HEK293T (cell line): ENCODE data around the gene MPND.

Source experiments
- CTCF ChIA-PET: fragments of 350-600 bp; formaldehyde crosslinking; extraction: SDS; loops from one replicate; lab custom pipeline; 2021; ENCODE audit warnings: antibody characterized with exemption, inconsistent platforms; lab: Yijun Ruan, JAX
- POLR2A ChIA-PET: fragments of 350-600 bp; formaldehyde crosslinking; extraction: SDS; loops from one replicate; lab custom pipeline; 2020; ENCODE audit warnings: antibody characterized with exemption, inconsistent platforms; lab: Yijun Ruan, JAX
- DNase-seq: peaks from one replicate; pipeline ENCODE4 v3.0.0; 2012; ENCODE audit warnings: mixed read lengths; ENCODE audit errors: extremely low spot score
- ARNT ChIP-seq: fragments of 450-650 bp; IDR thresholded peaks from 2 replicates; pipeline ENCODE4 v1.6.1; 2017; ENCODE audit warnings: mild to moderate bottlenecking
- BHLHE40 ChIP-seq: fragments of 450-650 bp; IDR thresholded peaks from 2 replicates; pipeline ENCODE4 v1.6.1; 2016; ENCODE audit warnings: mild to moderate bottlenecking, moderate library complexity, borderline replicate concordance
- CTBP1 ChIP-seq: fragments of 450-650 bp; IDR thresholded peaks from 2 replicates; pipeline ENCODE4 v1.6.1; 2016; ENCODE audit warnings: borderline replicate concordance
- ELF4 ChIP-seq: fragments of 450-650 bp; IDR thresholded peaks from 2 replicates; pipeline ENCODE4 v1.6.1; 2017; ENCODE audit warnings: antibody characterized with exemption
- FOXA1 ChIP-seq: fragments of 450-650 bp; IDR thresholded peaks from 2 replicates; pipeline ENCODE4 v1.6.1; 2016; ENCODE audit warnings: mild to moderate bottlenecking
- FOXK2 ChIP-seq: fragments of 450-650 bp; IDR thresholded peaks from 2 replicates; pipeline ENCODE4 v1.6.1; 2016; ENCODE audit warnings: mild to moderate bottlenecking
- FOXM1 ChIP-seq: fragments of 450-650 bp; IDR thresholded peaks from 2 replicates; pipeline ENCODE4 v1.6.1; 2017; ENCODE audit warnings: mild to moderate bottlenecking, borderline replicate concordance
- HDGF ChIP-seq: fragments of 450-650 bp; IDR thresholded peaks from 2 replicates; pipeline ENCODE4 v1.6.1; 2017; ENCODE audit warnings: antibody characterized with exemption, borderline replicate concordance
- L3MBTL2 ChIP-seq: fragments of 450-650 bp; conservative IDR thresholded peaks from 2 replicates; pipeline ENCODE4 v1.6.1; 2016; ENCODE audit warnings: mild to moderate bottlenecking
- NFRKB ChIP-seq: fragments of 450-650 bp; IDR thresholded peaks from 2 replicates; pipeline ENCODE4 v1.6.1; 2016; ENCODE audit warnings: mild to moderate bottlenecking, moderate library complexity
- SP1 ChIP-seq: fragments of 450-650 bp; IDR thresholded peaks from 2 replicates; pipeline ENCODE4 v1.6.1; 2017
- SUZ12 ChIP-seq: fragments of 450-650 bp; IDR thresholded peaks from 2 replicates; pipeline ENCODE4 v1.6.1; 2016; ENCODE audit warnings: mild to moderate bottlenecking
- TARDBP ChIP-seq: fragments of 450-650 bp; IDR thresholded peaks from 2 replicates; pipeline ENCODE4 v1.6.1; 2016
- ZNF384 ChIP-seq: fragments of 450-650 bp; IDR thresholded peaks from 2 replicates; pipeline ENCODE4 v1.6.1; 2016
- TF ChIP-seq, protein P1 (sequence below): fragments of 450-650 bp; IDR thresholded peaks from 2 replicates; pipeline ENCODE4 v1.6.1; 2016

MPND gene

DNA sequence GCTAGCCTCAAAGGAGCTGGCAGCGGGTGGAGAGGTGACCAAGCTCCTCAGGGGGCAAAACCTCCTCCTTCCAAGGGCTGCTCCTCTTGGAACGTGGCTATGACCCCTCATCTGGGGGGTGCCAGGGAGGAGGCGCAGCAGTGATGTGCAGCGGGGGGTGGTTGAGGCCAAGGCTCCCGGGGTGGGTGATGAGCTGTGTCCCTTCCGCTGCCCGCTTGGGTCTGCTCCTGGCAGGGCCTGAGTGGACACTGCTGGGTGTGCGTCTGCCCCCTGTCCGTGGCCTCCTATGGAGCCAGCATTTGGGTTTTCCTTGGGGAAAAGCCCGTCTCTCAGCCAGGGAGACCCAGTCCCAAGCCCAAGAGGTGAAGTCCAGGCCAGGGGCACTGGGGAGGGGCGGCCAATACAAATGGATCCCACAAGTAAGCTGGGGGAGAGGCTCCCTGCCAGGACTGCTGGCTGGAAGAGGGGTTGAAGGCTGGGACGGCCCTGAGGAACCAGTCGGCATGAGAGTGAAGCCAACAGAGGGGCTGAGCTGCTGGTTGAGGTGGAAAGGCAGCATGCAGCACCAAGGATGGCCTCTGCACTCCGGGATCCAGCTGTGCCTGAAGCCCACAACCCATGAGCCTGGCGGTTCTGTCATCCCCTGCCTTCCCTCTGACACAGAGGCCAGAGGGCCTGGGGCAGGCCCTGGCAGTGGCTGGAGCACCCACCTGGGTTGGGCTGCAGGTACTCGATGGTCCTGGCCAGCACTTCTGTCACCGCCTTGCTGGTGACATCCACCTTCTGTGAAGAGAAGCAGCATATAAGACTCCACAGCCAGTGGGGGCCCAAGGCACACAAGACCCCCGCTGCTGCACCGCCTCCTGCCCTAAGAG is 22.7 kb downstream of the MPND start:
- TF ChIP-seq L3MBTL2 (no peak), FOXK2 (no peak), SUZ12 (no peak), ZNF384 (no peak), ARNT (no peak), NFRKB (no peak), FOXA1 (no peak)
- CTCF ChIA-PET = interaction anchor here (1.4 kb wide), 1 partner anchor 13 kb away, joined by 6 read pairs; no protein-coding TSS in a partner anchor
- POLR2A ChIA-PET = no interaction called here
- DNase-seq = no peak

DNA sequence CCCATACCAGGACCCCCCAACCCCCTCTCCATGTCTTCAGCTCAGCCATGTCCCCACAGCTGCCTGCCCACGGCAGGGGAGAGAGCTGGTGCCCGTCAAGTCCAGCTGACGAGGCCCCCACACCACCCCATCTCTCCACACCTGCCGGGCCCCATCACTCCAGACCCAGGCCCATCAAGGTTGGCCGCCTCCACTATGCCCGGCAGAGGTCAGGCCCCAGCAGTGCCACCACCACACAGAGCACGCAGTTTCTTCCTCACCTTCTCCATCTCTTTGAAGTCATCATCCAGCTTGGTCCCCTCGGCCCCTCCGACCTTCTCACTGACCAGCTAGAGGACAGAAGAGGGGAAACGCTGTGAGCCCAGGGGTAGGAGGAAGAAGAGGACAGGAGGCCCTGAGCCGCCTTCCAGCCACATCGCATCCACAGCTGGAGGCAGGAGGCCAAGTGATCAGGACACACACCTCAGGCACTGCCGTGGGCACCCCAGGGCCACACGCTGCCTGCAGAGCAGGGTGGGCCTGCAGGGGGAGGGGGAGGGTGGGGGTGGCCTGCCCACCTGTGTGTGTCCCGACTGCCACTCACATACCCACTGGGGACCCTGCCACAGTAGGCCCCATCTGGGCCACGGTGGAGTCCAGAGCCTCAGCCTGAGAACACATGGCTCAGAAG is 23.4 kb downstream of the MPND start:
- no peak for DNase-seq
- TF ChIP-seq NFRKB = no peak
- no peak for TF ChIP-seq L3MBTL2
- TF ChIP-seq BHLHE40 = no peak
- TF ChIP-seq SUZ12 = no peak
- TF ChIP-seq HDGF = no peak
- TF ChIP-seq FOXA1 = no peak
- TF ChIP-seq FOXM1 = no peak
- no peak for TF ChIP-seq CTBP1
- TF ChIP-seq TARDBP = no peak
- no peak for TF ChIP-seq FOXK2
- ChIA-PET POLR2A (no interaction called here), CTCF (no interaction called here)

DNA sequence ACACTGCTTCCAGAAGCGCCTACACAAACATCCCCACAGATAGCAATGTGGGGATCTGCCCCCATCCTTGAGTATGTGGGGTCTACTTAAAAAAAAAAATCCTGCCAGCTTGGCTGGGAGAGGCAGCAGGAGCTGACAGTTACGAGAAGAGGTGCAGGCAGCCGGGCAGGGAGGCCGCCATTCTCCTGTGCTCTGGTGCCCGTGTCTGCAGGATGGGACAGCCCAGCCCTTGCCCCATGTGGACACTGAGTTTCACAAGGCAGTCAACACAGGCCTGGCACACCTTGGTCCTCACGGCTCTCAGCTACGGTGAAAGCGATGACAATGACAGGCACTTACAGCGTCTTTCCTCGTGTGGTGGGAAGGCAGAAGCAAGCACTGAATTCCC is 24.0 kb downstream of the MPND start:
- CTCF ChIA-PET = no interaction called here
- DNase-seq = no peak
- POLR2A ChIA-PET = no interaction called here
- TF ChIP-seq ELF4 (no peak), FOXA1 (no peak), FOXM1 (no peak), HDGF (no peak), SP1 (no peak), SUZ12 (no peak), BHLHE40 (no peak), NFRKB (no peak), FOXK2 (no peak), TARDBP (no peak), ARNT (no peak)

DNA sequence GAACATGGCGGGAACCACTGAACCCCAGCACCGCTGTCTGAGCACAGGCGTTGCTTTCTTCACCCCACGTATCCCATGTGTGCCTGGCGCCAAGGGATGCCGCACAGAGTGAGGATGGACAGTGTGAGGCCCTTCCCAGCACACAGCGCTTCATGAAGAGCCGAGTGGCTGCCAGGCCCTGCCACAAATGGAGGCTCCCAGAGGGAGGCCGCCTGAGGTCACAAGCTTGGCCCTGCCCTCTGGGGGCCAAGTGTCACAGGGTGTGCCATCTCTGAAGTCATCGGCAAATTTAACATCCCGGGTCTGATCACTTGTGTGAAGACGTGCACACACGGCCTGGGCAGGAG is 24.4 kb downstream of the MPND start:
- POLR2A ChIA-PET = no interaction called here
- CTCF ChIA-PET = no interaction called here
- TF ChIP-seq FOXA1 (no peak), SP1 (no peak)
- DNase-seq = no peak

DNA sequence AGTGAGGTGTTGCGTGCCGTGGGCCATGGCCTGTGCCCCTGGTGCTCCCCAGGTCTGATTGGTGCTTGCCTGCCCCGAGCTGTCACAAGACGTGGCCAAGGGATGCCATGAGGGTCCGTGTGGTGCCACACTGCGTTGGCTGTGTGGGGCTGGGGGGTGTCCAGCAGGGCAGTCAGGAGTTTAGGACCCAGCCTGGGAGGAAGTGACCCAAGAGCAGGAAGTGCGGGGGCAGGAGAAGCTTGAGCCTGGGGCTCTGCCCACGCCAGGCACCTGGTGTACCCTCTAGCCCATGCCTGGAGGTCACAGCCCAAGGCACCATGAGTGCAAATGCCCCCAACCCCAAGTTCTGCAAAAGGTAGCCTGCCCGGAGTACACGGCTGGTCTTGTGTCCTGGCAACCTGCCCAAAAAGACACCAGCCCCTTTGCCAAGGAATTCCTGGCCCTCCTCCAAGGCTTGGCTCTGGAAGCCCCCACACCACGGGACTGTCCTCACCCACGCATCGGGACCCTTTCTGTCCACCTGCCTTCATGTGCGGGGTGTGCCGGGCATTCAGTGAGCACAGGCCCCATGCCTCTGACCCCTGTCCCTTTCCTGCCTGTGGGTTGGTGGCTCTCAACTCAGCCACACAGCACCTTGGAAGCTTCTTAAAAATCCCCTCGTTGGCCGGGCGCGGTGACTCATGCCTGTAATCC is 24.9 kb downstream of the MPND start:
- no peak for DNase-seq
- POLR2A ChIA-PET = interaction anchor here (0.8 kb wide), 1 partner anchor 26 kb away, joined by 4 read pairs; no protein-coding TSS in a partner anchor
- no peak for TF ChIP-seq L3MBTL2
- TF ChIP-seq NFRKB = no peak
- TF ChIP-seq ARNT = no peak
- no peak for TF ChIP-seq HDGF
- no peak for TF ChIP-seq FOXM1
- TF ChIP-seq FOXK2 = no peak
- no peak for TF ChIP-seq CTBP1
- CTCF ChIA-PET = no interaction called here

DNA sequence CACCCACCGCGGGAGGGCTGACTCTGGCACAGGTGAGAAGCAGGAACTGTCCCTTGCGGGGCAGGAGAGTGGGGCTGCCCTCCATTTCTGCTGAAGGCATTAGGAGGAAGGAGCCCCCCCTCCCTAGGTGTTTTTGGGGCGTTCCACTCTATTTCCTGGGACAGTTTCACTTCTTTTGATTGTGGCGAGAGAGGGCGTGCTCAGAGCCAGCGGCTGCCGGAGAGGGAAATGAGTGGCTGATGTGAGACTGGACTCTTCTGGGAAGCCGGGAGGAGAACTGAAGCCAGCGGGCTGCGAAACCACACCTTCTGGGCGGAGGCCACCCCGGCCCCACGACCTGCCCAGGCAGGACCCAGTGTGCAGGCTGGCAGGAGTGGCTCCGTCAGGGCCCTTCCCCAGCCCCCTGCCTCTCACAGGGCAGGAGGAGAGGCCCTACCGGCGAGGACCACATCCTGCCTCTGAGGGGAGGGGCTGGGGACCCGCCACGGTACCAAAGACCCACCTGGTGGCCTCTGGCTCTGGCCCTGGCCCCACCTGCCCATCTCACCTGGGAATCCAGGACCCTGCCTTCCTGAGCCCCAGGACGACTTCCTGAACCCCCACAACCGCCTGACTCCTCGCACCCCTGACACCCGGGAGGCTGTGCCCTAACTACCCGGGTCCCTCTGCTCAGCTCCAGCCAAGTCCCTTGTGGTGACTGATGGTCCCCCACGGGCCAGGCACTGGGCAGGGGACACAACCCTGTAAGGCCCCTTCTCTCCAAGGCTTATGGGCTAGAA is 25.9 kb downstream of the MPND start:
- CTCF ChIA-PET = interaction anchor here (0.7 kb wide), 1 partner anchor 31 kb away, joined by 3 read pairs; the partner anchor contains the start of gene SH3GL1
- DNase-seq = no peak
- POLR2A ChIA-PET = interaction anchor here (1.4 kb wide), 1 partner anchor 33 kb away, joined by 5 read pairs; the partner anchor contains the start of gene CHAF1A
- no peak for TF ChIP-seq HDGF
- no peak for TF ChIP-seq SP1
- no peak for TF ChIP-seq TARDBP
- no peak for TF ChIP-seq NFRKB
- no peak for TF ChIP-seq ARNT
- no peak for TF ChIP-seq FOXK2
- TF ChIP-seq FOXA1 = no peak
- TF ChIP-seq SUZ12 = no peak
- TF ChIP-seq BHLHE40 = no peak
- TF ChIP-seq FOXM1 = no peak

DNA sequence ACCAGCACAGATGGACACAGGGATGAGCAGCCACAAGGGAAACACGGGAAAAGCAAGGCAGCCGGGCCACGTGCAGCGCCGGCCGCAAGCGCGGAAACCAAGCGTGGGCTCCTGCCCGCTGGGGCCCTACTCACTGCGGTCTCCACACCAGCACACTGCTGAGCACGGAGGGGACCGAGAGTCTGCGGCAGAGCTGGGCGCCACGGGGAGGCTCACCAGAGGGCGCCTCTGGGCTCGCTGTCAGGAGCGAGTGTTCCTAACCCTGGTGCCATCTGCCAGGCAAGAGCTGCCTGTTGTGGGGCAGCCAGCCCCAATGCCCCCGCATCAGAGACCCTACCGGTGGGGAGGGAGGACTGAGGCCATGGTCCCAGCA is 26.5 kb downstream of the MPND start:
- CTCF ChIA-PET = interaction anchor here (0.7 kb wide), 1 partner anchor 30 kb away, joined by 3 read pairs; the partner anchor contains the start of gene SH3GL1
- POLR2A ChIA-PET = interaction anchor here (1.4 kb wide), 1 partner anchor 32 kb away, joined by 5 read pairs; the partner anchor contains the start of gene CHAF1A
- no peak for DNase-seq
- no peak for TF ChIP-seq NFRKB
- no peak for TF ChIP-seq ELF4
- no peak for TF ChIP-seq ARNT
- TF ChIP-seq, protein P1, sequence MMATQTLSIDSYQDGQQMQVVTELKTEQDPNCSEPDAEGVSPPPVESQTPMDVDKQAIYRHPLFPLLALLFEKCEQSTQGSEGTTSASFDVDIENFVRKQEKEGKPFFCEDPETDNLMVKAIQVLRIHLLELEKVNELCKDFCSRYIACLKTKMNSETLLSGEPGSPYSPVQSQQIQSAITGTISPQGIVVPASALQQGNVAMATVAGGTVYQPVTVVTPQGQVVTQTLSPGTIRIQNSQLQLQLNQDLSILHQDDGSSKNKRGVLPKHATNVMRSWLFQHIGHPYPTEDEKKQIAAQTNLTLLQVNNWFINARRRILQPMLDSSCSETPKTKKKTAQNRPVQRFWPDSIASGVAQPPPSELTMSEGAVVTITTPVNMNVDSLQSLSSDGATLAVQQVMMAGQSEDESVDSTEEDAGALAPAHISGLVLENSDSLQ = no peak
